GM12878 (cell line): Measurements from ENCODE around the gene KRTAP21-2. TPM values are rescaled to one million over a fixed set of nuclear protein-coding genes. Genes with fewer than 3 reads are reported as not detected.

Experiments used
- ATAC-seq: fragments of 200-7000 bp; cut with Tn5 transposase; 3 replicates; pipeline ENCODE4 v1.9.1; 2020; ENCODE audit warnings: mild to moderate bottlenecking, moderate library complexity
- BruUV-seq: library from RNA; stranded (reverse); fragments of 400-500 nt; replicated peaks from 2 replicates; lab custom pipeline; 2021; lab: Mats Ljungman, UMichigan
- CTCF ChIA-PET: fragments of 300-600 bp; sonication (Branson Sonifier 250); formaldehyde crosslinking; extraction: SDS; loops from one replicate; lab custom pipeline; 2021; ENCODE audit warnings: inconsistent platforms; lab: Yijun Ruan, JAX
- POLR2A ChIA-PET: fragments of 350-600 bp; formaldehyde crosslinking; extraction: SDS; loops from one replicate; lab custom pipeline; 2021; ENCODE audit warnings: inconsistent platforms; lab: Charles Lee
- RAD21 ChIA-PET: fragments of 300-600 bp; sonication (Branson Sonifier 250); formaldehyde crosslinking; loops from one replicate; lab custom pipeline; 2023; ENCODE audit warnings: antibody characterized with exemption; ENCODE audit not compliant: unreplicated experiment; lab: Charles Lee
- SMC1A ChIA-PET: fragments of 300-600 bp; sonication (Branson Sonifier 250); formaldehyde crosslinking; loops from one replicate; lab custom pipeline; 2023; ENCODE audit not compliant: unreplicated experiment, uncharacterized antibody; lab: Charles Lee
- DNase-seq: peaks from one replicate; pipeline ENCODE4 v3.0.0-alpha.2; 2011; ENCODE audit warnings: low read depth, low spot score
- FAIRE-seq: peaks from 3 replicates; lab custom pipeline; 2011; peaks lifted over from hg19 to GRCh38; lab: Jason Lieb, UNC
- H2AFZ ChIP-seq: 2 replicates; pipeline ENCODE4 v1.6.0; 2011; ENCODE audit warnings: low read depth, low read length, control low read depth; ENCODE audit not compliant: control insufficient read depth
- H3K27ac ChIP-seq: 2 replicates; pipeline ENCODE4 v1.5.1; 2011; ENCODE audit warnings: control low read depth; ENCODE audit not compliant: control insufficient read depth, insufficient read depth
- H3K27me3 ChIP-seq, 2 experiments: replicated peaks in 1 of 2; 2 replicates each; pipeline versions ENCODE4 v1.6.0 to v1.6.1; 2011; ENCODE audit warnings: low read length in 1 of 2; ENCODE audit not compliant: control insufficient read depth in 2 of 2, insufficient read depth in 2 of 2
- H3K36me3 ChIP-seq, 2 experiments: 2 replicates each; pipeline ENCODE4 v1.5.1; 2011; ENCODE audit warnings: low read length in 1 of 2; ENCODE audit not compliant: control insufficient read depth in 2 of 2, insufficient read depth in 2 of 2
- H3K4me1 ChIP-seq: 2 replicates; pipeline ENCODE4 v1.6.1; 2011; ENCODE audit warnings: mild to moderate bottlenecking, low read length, moderate library complexity, mixed read lengths; ENCODE audit not compliant: control insufficient read depth, insufficient read depth
- H3K4me2 ChIP-seq: 2 replicates; pipeline ENCODE4 v1.6.0; 2011; ENCODE audit warnings: control low read depth; ENCODE audit not compliant: control insufficient read depth, insufficient read depth
- H3K4me3 ChIP-seq: fragments of 200-600 bp; sonication (generic); 2 replicates; pipeline ENCODE4 v1.5.1; 2016
- H3K79me2 ChIP-seq: 2 replicates; pipeline ENCODE4 v1.6.0; 2011; ENCODE audit warnings: low read length; ENCODE audit not compliant: control insufficient read depth, insufficient read depth
- H3K9ac ChIP-seq: 2 replicates; pipeline ENCODE4 v1.8.0; 2011; ENCODE audit warnings: low read length, control low read depth, mixed read lengths; ENCODE audit not compliant: control insufficient read depth, insufficient read depth
- H3K9me3 ChIP-seq: replicated peaks from 3 replicates; pipeline ENCODE4 v1.5.1; 2011; ENCODE audit warnings: mild to moderate bottlenecking, low read length; ENCODE audit not compliant: control insufficient read depth, insufficient read depth
- H4K20me1 ChIP-seq: 2 replicates; pipeline ENCODE4 v1.6.0; 2011; ENCODE audit not compliant: control insufficient read depth, insufficient read depth
- BMI1 ChIP-seq: fragments of 450-650 bp; IDR thresholded peaks from 2 replicates; pipeline ENCODE4 v1.6.1; 2016; ENCODE audit warnings: mild to moderate bottlenecking, moderate library complexity, borderline replicate concordance
- BRCA1 ChIP-seq: IDR thresholded peaks from 2 replicates; pipeline ENCODE4 v1.6.1; 2011; ENCODE audit warnings: low read depth, low read length, improper control_type of control experiment
- E2F4 ChIP-seq: IDR thresholded peaks from 2 replicates; pipeline ENCODE4 v1.6.1; 2012; ENCODE audit warnings: low read depth, low read length, improper control_type of control experiment
- ELK1 ChIP-seq: IDR thresholded peaks from 2 replicates; pipeline ENCODE4 v1.6.1; 2012; ENCODE audit warnings: low read depth, low read length, improper control_type of control experiment
- KAT2A ChIP-seq: conservative IDR thresholded peaks from 2 replicates; pipeline ENCODE4 v1.6.1; 2011; ENCODE audit warnings: low read depth, low read length; ENCODE audit not compliant: control insufficient read depth
- PAX8 ChIP-seq: fragments of 450-650 bp; IDR thresholded peaks from 2 replicates; pipeline ENCODE4 v1.6.1; 2017; ENCODE audit warnings: mild to moderate bottlenecking, moderate library complexity
- RUNX3 ChIP-seq: IDR thresholded peaks from 2 replicates; pipeline ENCODE4 v1.6.1; 2012; ENCODE audit warnings: low read length, inconsistent platforms
- SMAD1 ChIP-seq: fragments of 450-650 bp; IDR thresholded peaks from 2 replicates; pipeline ENCODE4 v1.6.1; 2018; ENCODE audit warnings: mild to moderate bottlenecking, low read depth; ENCODE audit not compliant: partially characterized antibody
- SMC3 ChIP-seq: IDR thresholded peaks from 2 replicates; pipeline ENCODE4 v1.6.1; 2011; ENCODE audit warnings: low read length, improper control_type of control experiment, borderline replicate concordance
- STAT1 ChIP-seq: fragments of 450-650 bp; conservative IDR thresholded peaks from 2 replicates; pipeline ENCODE4 v1.6.1; 2014; ENCODE audit warnings: antibody characterized with exemption, mild to moderate bottlenecking
- STAT3 ChIP-seq: IDR thresholded peaks from 2 replicates; pipeline ENCODE4 v1.6.1; 2011; ENCODE audit warnings: low read depth, low read length, improper control_type of control experiment
- ZBTB4 ChIP-seq: fragments of 450-650 bp; formaldehyde crosslinking; IDR thresholded peaks from 2 replicates; pipeline ENCODE4 v1.4.0; 2022; ENCODE audit warnings: mild to moderate bottlenecking, moderate library complexity
- WGBS: methylation state at CpG from one replicate; pipeline ENCODE4 v1.1.6; 2016; ENCODE audit warnings: low lambda C conversion rate; ENCODE audit not compliant: insufficient replicate concordance, insufficient coverage; ENCODE audit errors: missing lambda C conversion rate; 5-methylcytosine and 5-hydroxymethylcytosine counted together
- in situ Hi-C: fragments of 300-500 bp; cut with MboI; formaldehyde crosslinking; loops from 9 replicates; pipeline ENCODE4 v1.14.3; 2018; ENCODE audit warnings: mixed read lengths
- intact Hi-C: fragments of 100-400 bp; cut with micrococcal nuclease; formaldehyde crosslinking; loops from one replicate; pipeline ENCODE4 v1.14.2; 2022; ENCODE audit not compliant: unreplicated experiment
- polyA plus RNA-seq, 11 experiments: library from polyadenylated mRNA; depleted of rRNA in 4 of 11; unstranded in 6 of 11; stranded (reverse) in 5 of 11; fragments of >200 nt; fragmentation: Nextera tagmentation in 4 of 11; fragmentation: Illumina TruSeq in 1 of 11; extraction: Ambion mirVana in 4 of 11; extraction: Trizol in 1 of 11; gene quantifications; 1 replicate in 1 of 11; 2 replicates in 10 of 11; pipeline versions ENCODE4 v1.2.1 to v1.2.3, GENCODE V29; 2011 to 2016; ENCODE audit warnings: inconsistent platforms in 2 of 11, missing spikeins in 2 of 11, low read depth in 1 of 11
- total RNA-seq, 4 experiments: library from RNA; depleted of rRNA in 3 of 4; stranded (reverse); fragments of >200 nt in 3 of 4; fragmentation: Illumina TruSeq in 1 of 4; extraction: Trizol in 1 of 4; gene quantifications; 2 replicates each; pipeline versions ENCODE4 v1.2.1 to v1.2.3, GENCODE V29; 2013 to 2021

KRTAP21-2 gene
- total and polyA plus RNA-seq, 10 of the 15 experiments (the other 5 are each of a cell fraction or from before 2014, with no cell fraction given): not detected

GRCh38 chr21:30740462-30740861 lies 6.6 kb downstream of the KRTAP21-2 start:
- H2AFZ ChIP-seq: no peak overlapping the region
- H3K4me1 ChIP-seq: no peaks in the 10 kb centered on the region
- TF ChIP-seq SMAD1: no peak
- TF ChIP-seq ELK1: no peak
- TF ChIP-seq STAT1: no peak
- TF ChIP-seq BRCA1: no peak
- no peak for TF ChIP-seq SMC3
- in situ Hi-C loops: no loop called here
- H4K20me1 ChIP-seq: no peaks in the 10 kb centered on the region
- SMC1A ChIA-PET: no interaction called here
- no TSS peak for BruUV-seq
- intact Hi-C loops: no loop called here
- no peak overlapping the region for H3K9ac ChIP-seq
- no peak overlapping the region for H3K27ac ChIP-seq
- no peak overlapping the region for H3K4me2 ChIP-seq
- H3K9me3 ChIP-seq: no peaks in the 10 kb centered on the region
- DNase-seq: no peak
- no peaks in the 10 kb centered on the region for H3K79me2 ChIP-seq
- no peak for FAIRE-seq
- ATAC-seq: no peak
- RAD21 ChIA-PET: no interaction called here
- 69% methylated on average over 2 of the region's 2 CpGs for WGBS
- no peaks in the 10 kb centered on the region for H3K27me3 ChIP-seq
- no peaks in the 10 kb centered on the region for H3K36me3 ChIP-seq
- CTCF ChIA-PET: no interaction called here
- H3K4me3 ChIP-seq: no peak overlapping the region
- POLR2A ChIA-PET: no interaction called here

GRCh38 chr21:30733026-30733425 lies 14.0 kb downstream of the KRTAP21-2 start:
- H3K4me3 ChIP-seq: no peak overlapping the region
- no peak overlapping the region for H2AFZ ChIP-seq
- intact Hi-C loops: no loop called here
- H4K20me1 ChIP-seq: no peaks in the 10 kb centered on the region
- FAIRE-seq (no peak), DNase-seq (no peak), ATAC-seq (no peak)
- no peaks in the 10 kb centered on the region for H3K9me3 ChIP-seq
- POLR2A ChIA-PET: no interaction called here
- RAD21 ChIA-PET: no interaction called here
- H3K9ac ChIP-seq: no peak overlapping the region
- no TSS peak for BruUV-seq
- H3K27ac ChIP-seq: no peak overlapping the region
- WGBS: 100% methylated on average over 1 of the region's 1 CpG
- no peak overlapping the region for H3K4me2 ChIP-seq
- SMC1A ChIA-PET: no interaction called here
- H3K79me2 ChIP-seq: no peaks in the 10 kb centered on the region
- H3K36me3 ChIP-seq: no peaks in the 10 kb centered on the region
- no peaks in the 10 kb centered on the region for H3K4me1 ChIP-seq
- H3K27me3 ChIP-seq: no peaks in the 10 kb centered on the region
- in situ Hi-C loops: no loop called here
- CTCF ChIA-PET: interaction anchor here (4.6 kb wide), 1 partner anchor 227 kb away, joined by 24 read pairs; no protein-coding TSS in a partner anchor
- TF ChIP-seq E2F4 (no peak), BMI1 (no peak), ZBTB4 (CRISPR knock-in tag) (no peak), STAT3 (no peak), SMAD1 (no peak), PAX8 (no peak), RUNX3 (no peak), KAT2A (no peak)
